Myocyte (in vitro differentiated cells): Measurements from ENCODE around the gene FBXO3. TPM values are rescaled to one million over a fixed set of nuclear protein-coding genes. Genes with fewer than 3 reads are reported as not detected.
A peak's percentile ranks its signal among the peaks of the same experiment; 100 is the strongest.

Experiments used
- DNase-seq: peaks from one replicate; pipeline ENCODE4 v3.0.0-alpha.2; 2012; ENCODE audit warnings: low read depth
- total RNA-seq: library from RNA; depleted of rRNA; stranded (reverse); fragments of >200 nt; gene quantifications from 2 replicates; pipeline ENCODE4 v1.2.3, GENCODE V29; 2014

Gene FBXO3
- total RNA-seq, 1 donor from 2014 or later: 29.1 TPM

DNA sequence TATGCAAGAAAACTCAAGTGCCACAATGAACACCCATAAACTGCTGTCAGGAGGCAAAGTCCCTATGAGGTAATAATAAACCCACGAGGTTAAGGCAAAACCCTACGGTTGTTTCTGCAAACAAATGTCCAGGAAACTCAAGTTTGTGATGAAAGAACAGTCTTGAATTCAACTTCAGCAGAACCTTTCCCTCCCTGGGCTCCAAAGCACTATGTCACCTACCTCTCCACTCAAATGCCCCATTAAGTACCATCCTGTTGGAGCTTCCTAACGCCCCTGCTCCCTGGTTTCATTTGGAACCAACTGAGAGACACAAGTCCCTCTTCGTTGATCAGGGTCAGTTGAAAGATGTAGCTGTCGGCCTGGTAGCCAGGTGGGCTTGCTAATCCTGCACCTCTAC lies 71.1 kb downstream of the FBXO3 start:
- DNase-seq: no peak

DNA sequence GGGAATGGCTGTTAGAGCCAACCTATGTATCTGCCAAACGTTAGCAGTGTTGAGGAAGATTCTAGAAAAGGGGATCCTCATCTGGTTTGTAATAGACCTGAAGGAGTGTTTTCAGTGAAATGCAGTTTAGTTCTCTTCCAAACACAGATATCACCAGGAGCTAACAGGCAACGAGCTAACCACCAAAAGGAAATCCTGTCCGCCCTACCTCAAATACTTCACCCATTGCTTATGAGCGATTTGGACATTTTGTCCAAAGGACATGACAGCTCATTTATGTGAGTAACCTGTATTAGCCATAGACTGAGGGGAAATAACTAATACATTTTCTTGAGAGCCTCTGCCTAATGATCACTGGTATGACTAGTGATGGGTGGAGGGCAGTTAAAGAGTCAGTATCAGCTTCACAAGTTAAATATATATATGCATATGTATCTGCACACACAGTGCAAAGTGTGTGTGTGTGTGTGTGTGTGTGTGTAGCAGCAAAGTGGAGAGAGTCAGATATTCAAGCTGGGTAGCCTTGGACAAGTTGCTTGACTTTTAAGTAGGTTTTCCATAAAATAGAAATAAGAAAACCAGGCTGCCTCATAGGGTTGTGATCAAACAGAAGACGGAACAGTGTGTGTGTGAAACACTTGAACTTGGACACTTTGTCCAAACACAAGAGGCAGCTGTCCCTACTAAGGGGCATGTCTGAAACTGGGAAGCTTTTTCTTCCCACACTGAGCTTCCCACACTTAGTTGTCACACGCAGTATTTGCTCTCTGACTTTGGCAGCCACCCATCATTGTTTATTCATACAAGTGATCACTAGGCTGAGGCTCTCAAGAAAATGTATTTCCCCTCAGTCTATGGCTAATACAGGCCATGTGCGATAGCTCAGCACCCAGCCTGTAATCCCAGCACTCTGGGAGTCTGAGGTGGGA lies 72.8 kb downstream of the FBXO3 start:
- peak; percentile 69 for DNase-seq

DNA sequence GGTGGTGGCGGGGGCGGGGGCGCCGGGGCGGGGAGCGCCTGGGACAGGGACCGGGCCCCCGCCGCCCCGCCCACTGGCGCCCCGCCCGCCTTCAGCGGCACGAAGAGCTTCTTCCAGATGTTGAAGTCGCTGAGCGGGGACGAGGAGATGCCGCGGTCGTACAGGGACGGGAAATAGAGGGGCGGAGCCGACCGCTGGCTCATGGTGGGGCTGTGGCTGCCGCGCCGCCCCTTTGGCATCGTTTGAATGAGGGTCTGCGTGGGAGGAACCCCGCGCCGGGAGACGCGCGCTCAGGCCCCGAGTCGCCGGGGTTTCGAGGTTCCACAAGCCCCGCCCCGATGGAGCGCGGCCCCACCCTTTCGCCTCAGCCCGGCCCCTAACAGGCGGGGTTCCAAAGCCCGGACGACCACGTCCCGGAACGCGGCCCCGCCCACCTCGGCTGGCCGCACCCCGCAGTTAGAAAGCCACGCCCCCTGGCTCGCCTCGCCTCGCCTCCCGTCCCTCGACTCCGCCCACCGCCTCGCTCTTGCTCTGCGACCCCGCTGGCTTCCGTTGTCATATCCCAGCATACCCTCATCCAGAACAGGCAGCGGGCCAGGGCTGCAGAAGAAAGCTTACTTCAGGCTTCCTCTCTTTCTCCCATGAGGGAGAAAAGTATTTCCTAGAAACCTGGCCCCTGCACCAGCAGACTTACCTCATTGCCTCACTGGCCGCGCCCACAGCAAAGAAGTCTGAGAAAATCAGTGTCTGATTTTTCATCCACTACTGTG lies 73.6 kb downstream of the FBXO3 start, which contains the start of gene C11orf91:
C11orf91 (minus strand) TSS at position 325 of the 770 bp plus-strand sequence; CDS start at position 239, 86 bp downstream.
- peak; percentile 96 for DNase-seq

DNA sequence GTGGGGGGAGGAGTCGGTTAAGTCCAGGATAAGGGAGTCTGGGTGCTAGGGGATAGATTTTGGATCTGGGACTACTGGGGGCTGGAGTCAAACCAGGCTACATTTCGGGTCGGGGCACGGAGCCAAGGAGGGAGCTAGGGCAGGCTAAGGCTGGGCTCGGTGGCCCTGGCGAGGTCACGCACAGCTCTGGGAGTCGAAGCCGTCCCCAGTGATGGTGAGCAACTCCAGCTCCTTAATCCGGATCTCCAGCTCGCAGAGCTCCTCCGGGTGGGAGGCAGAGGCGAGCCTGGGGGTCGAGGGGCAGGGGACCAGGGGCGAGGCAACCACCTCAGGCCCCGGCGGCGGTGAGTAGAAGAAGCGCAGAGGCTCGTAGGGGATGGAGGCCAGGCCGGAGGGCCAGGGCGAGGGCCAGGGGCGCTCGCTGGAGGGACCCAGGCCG lies 74.2 kb downstream of the FBXO3 start:
- DNase-seq: no peak

DNA sequence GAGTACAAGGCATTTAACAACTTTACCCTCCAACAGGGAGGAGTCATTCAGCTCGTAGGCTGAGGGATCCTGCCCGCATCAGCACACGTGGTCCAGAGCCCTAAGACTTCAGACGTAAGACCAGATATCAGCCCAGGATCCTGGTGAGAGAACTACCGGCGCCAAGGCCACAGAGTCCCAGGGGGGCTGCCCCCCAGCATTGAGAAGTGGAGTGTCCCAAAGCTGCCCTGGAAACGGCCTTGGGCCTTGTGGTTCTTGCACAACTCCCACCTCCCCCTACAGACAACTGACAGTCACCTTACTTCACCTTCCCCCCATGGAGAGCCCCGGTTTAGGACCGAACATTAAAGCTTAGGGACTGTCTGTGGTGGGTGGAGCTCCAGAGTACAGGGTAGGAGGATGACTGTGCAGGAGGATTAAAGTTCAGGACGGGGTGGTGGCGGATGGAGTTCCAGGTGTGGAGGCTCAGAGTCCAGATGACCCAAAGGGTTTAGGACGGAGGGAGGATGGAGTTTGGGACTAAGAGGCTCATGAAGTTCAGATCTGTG lies 74.7 kb downstream of the FBXO3 start:
- DNase-seq: no peak

DNA sequence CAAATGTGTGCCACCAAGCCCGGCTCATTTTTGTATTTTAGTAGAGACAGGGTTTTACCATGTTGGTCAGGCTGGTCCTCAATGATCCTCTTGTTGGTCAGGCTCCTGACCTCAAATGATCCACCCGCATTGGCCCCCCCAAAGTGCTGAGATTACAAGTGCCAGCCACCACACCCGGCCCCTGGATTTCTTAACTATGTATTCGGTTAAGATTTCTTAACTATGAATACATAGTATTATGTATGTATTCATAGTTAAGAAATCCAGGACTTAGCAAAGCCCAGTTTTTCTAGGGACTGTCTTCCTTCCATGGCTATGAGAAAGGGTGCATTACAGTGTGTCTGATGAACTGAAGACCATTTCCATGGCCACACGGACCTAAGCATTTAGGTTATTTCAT lies 75.4 kb downstream of the FBXO3 start:
- no peak for DNase-seq

DNA sequence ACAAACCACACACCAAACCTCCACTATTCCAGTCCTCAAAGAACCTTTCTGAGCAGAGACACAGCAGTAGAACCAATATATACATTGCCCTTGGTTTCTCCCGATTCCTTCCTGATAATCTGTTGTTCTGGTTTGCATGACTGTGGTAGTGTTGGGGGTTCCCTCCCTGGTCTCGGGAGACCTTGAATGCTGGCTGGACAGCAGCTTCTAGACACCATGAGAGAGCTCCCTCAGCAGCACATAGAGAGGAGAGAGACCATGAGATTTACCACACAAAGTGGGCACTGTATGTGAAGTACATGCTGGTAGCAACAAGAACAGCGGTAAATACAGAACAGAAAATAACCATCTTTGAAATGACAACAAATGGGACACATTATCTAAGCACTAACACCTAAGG lies 76.3 kb downstream of the FBXO3 start:
- DNase-seq: no peak

DNA sequence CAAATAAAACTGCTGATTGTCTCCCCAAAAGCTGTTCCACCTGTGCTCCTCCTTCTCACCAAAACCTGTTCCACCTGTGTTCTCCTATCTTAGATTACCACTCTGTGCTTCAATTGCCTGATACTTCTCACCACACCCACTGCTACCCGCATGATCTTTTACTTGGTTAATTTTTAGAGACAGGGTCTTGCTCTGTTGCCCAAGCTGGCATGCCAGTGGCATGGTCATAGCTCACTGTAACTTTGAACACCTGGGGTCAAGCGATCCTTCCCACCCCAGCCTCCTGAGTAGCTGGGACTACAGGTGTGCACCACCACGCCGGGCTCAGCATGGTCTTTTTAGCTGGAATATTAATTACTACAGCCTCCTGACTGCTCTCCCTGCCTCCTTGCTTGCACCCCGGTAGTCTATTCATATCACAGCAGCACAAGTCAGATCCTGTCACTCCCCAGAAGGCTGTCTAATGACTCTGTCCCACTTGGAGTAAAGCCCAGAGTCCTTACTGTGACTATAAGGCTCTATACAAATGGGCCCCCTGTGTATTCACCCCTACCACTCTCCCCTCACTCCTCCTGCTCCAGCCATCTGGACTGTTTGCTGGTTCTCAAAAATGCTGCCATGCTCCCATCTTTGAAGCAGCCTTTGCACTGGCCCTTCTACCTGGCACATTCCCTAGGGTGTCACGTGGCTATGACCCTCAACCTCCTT lies 77.2 kb downstream of the FBXO3 start:
- no peak for DNase-seq

DNA sequence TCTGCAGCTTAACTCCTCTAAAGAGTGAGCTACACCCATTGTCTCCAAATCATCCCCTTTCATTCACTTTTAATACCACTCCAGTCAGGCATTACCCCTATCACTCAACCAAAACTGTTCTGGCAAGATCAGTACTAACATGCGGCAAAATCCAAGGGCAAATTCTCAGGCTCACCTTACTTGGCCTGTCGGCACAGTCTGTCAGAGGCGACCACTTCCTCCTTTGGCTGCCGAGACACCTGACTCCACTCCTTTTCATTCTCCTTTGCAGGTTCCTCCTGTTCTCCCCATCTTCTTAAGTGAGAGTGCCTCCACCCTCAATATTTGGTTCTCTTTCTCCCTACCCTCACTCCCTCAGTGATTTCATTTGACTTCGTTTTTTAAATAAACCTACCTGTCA lies 77.9 kb downstream of the FBXO3 start:
- DNase-seq: no peak

DNA sequence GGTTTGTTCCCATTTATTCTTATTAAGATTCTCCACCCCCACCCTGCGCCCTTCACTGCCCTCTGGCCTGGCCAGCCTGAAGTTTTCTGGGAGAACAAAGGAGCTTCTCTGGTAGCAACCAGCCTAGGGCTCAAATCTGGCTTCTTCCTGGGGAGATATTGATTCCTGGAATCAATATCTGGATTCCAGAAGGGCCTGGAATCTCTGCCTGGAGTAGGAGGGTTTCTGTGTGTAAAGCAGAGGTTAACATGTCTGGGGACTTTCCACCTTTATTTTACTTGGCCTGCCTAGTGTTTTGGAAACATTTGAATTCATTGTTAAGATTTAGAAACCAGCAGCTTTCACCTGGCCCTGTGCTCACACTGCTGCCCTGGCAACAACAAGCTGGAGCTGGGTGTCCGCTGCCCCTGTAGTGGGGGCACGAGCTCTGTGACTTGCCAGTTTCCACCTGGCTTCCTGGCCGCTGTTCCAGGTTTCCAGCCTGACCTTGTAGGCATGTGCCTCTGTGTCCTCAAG lies 79.2 kb downstream of the FBXO3 start:
- DNase-seq: no peak

DNA sequence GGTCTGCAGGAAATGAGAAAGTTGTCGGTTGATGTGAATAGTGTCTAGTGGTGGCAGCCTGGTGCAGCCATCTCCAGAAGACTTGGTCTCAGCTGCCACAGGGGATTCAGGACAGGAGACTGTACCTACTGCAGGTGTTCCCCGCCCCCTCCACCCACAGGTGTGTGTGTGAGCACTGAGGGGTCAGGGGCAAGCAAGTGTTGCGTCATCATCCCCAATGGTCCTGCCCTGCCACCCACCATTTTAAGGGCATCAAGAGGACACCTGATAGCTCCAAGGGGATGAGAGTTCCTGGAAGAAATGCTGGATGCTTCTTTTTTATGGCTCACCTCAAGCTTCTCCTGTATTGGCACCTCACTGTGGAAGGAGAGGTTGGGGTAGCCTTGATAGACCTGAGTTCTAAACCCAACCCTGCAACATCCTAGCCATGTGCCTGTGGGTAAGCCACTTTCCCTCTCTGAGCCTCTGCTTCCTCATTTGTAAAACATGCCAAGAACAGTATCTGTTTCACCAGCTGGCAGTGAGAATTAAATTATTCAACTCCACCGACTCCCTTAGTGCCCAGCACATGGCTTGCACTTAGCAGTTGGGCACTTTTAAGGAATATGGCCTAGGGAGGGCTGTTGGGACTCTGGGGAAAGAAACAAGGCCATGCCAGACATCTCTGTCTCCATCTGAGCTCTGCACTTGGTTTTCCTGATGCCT lies 79.8 kb downstream of the FBXO3 start:
- no peak for DNase-seq

DNA sequence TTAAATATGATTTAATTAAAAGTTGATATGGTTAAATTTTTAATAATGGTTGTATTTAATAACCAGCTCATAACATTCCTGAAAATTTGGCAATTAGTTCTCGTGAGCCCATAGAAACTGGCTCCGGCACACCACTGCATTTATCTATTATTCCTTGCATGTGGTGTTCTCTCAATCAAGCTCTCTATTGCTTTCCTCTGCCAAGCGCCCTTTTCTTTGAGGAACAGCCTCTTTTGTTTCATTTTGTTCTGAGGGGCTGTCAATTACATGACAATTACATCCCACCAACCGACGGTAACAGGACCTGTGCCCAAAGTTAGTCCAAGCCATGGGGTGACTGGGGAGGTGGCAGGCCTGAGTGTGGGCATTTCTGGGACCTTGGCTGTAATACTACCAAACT lies 81.8 kb downstream of the FBXO3 start:
- DNase-seq: no peak

DNA sequence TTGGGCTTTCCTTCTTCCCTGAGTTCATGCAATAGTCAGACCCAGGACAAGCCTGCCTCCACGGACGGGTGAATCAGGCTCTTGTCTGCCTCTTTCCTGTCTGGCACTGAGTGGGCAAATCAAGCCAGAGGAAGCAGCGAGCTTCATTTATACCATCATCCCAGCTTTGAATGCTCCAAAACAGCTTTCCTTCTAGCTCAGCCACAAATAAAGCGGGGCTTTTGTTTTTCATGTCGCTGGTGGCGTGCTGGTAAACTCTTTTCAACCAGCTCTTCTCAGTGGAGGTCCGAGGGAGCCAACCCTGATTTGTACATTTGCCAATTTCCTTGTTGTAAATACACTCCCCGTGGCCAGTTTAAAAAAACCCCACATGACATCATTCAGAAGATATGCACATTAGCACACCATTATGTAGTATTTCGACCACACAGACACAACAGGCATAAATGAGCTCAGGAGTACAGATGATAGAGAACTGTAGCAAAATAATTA lies 82.3 kb downstream of the FBXO3 start:
- DNase-seq: peak; percentile 92

DNA sequence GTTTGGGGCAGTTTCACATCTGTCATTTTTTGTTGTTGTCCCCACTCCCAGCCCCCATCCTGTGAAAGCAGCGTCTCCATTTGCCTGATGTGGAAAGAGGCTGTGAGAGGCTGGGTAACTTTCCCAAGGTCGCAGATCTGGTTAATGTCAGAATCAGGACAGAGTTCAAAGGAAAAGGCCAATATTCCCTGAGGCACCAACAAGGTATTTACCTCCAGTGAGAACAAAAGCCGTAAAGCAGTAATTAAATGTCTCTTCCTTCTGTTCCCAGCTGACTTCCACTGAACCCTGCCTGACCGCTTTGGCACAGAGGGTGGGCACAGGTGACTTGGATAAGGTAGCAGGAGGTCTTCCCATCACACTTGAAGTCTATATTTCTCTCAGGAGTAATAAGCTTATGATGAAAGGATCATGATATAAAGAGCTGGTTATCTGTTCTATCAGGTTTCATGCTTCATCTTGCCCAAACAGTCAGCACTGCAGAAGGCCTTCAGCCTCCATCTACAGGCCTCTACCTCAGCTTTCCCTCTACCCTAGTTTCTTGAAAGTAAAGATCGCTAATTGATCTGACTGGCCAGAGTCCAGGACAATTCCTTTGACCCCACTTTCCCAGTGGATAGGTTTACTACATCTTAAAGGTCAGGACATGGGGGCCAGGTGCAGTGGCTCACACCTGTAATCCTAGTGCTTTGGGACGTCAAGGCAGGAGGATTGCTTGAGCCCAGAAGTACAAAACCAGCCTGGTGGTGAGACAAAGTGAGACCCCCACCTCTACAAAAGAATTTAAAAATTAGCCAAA lies 83.1 kb downstream of the FBXO3 start:
- no peak for DNase-seq

Other genes starting within 250 kb of the FBXO3 start
- not detected in 2 replicates for gene C11orf91, start 73.7 kb downstream of the FBXO3 start, total RNA-seq
- 434 and 480 TPM in 2 replicates for gene CD59, start 38.1 kb downstream of the FBXO3 start, total RNA-seq
- gene LMO2, start 117.6 kb upstream of the FBXO3 start, total RNA-seq: 8.5 and 10.6 TPM in 2 replicates